ENCODE data around the gene GAGE12C.
"Not testable (repeated sequence)": the region's sequence is repeated elsewhere in the genome, so short reads cannot be mapped to it uniquely, and the experiment has no call there.

- not testable (repeated sequence) for TF ChIP-seq EZH2 (IDR thresholded peaks at IDR 0.05; ENCODE audit: borderline replicate concordance, low read length); CTCF (conservative IDR thresholded peaks at IDR 0.05 in 1 of 2, IDR thresholded peaks at IDR 0.05 in 1 of 2; ENCODE audit: extremely low read depth in 1 of 2, insufficient read depth in 1 of 2, low read depth in 1 of 2, low read length in 2 of 2)
Observed at GRCh38 chrX:49568728-49569127, 36.8 kb downstream of the GAGE12C start.
